Esophagus squamous epithelium (tissue), 4 donors: ENCODE measurements around the gene SIK3.

ENCODE experiments used
- POLR2A ChIP-seq, 4 donors: fragments of 450-650 bp; IDR thresholded peaks; one replicate each; pipeline ENCODE4 v1.6.1; 2017; ENCODE audit warnings: antibody characterized with exemption in 4 of 4, mild to moderate bottlenecking in 4 of 4, moderate library complexity in 3 of 4
- TF ChIP-seq, protein P1 (sequence below), 6 experiments: fragments of 450-650 bp in 4 of 6; fragments of 200-600 bp in 2 of 6; sonication (generic) in 2 of 6; IDR thresholded peaks; one replicate each; pipeline ENCODE4 v1.5.1; 2016 to 2019; ENCODE audit warnings: antibody characterized with exemption in 6 of 6, mild to moderate bottlenecking in 4 of 6, moderate library complexity in 4 of 6

DNA sequence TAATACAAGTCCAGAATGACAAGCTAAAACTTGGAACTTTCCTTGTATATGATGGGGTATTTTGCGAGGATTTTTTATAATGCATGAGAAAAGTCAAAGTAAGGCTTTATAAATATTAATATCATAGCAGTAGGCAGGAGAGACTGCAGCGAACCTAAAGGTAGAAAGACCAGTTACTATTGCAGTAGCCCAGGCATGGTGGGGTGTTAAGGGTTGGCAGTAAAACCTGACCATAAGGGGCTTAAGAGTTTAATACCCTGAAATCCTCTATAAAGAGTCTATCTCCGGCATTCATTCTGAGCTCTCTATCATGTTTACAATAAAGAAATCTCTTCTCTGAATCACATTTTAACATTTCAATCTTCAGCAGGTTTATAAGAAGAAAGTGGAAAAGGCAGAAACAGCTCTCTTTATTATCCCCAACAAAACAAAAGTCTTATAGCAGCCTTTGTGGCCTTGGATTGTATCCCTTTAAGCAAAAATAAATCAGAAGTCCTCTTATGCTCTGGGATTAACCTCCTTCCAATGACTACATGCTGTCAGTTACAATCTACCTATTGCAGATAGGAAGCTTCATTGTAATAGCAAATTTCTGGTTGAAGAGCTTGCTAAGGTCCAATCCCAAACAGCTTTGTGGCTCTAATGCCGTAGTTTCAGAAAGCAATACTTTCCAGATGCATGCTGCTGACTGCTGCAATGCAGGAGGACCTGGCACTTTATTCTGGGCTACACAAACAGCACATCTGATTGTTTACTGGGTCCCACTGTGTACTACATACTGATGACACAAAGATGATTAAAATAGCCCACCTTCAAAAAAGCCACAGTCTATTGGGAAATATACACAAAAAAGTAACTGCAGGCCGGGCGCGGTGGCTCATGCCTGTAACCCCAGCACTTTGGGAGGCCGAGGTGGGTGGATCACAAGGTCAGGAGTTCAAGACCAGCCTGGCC lies 45.8 kb downstream of the SIK3 start:
- TF ChIP-seq, protein P1, sequence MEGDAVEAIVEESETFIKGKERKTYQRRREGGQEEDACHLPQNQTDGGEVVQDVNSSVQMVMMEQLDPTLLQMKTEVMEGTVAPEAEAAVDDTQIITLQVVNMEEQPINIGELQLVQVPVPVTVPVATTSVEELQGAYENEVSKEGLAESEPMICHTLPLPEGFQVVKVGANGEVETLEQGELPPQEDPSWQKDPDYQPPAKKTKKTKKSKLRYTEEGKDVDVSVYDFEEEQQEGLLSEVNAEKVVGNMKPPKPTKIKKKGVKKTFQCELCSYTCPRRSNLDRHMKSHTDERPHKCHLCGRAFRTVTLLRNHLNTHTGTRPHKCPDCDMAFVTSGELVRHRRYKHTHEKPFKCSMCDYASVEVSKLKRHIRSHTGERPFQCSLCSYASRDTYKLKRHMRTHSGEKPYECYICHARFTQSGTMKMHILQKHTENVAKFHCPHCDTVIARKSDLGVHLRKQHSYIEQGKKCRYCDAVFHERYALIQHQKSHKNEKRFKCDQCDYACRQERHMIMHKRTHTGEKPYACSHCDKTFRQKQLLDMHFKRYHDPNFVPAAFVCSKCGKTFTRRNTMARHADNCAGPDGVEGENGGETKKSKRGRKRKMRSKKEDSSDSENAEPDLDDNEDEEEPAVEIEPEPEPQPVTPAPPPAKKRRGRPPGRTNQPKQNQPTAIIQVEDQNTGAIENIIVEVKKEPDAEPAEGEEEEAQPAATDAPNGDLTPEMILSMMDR (IDR thresholded peaks at IDR 0.05), result no peak
- TF ChIP-seq POLR2A (IDR thresholded peaks at IDR 0.05), result no peak
